GM18519 (cell line): Measurements from ENCODE around the gene EXOC4.
"Not testable (repeated sequence)": the region's sequence is repeated elsewhere in the genome, so short reads cannot be mapped to it uniquely, and the experiment has no call there.

Source experiments
- ATAC-seq: cut with Tn5 transposase; IDR thresholded peaks from one replicate; pipeline ENCODE4 v1.9.1; 2021; ENCODE audit warnings: mild to moderate bottlenecking, moderate library complexity; ENCODE audit not compliant: unreplicated experiment, low FRiP score

EXOC4 gene

DNA sequence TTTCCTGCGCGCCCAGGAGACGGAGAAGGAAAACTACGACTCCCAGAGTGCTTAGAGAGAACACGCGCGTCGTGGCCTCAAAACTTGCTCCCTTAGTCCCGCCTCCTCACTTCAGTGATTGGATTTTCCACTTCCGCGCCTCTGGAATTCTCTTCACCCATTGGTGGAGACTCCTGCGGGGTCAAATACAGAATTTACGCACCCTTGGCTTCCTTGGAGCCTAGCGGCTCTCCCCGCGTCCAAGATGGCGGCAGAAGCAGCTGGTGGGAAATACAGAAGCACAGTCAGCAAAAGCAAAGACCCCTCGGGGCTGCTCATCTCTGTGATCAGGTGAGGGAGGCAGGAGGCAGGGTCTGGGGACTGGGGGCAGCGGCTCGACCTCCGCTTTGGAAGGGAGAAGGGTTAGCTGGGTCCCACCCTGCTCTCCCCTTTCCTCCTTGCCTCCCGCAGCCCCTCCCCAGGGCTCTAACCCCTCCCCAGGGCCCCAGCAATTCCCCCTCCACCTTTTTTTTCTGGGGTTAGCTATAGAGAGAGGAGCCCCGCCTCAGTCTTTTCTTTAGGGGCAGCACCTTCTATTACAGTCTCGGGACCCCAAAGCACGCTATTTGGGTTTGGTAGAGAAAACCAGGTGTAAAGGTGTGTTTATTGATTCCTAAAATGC is at the start of gene EXOC4:
TSS of gene EXOC4 (plus strand) at position 221 of the 661 bp plus-strand sequence.
- peak; percentile 92 for ATAC-seq

DNA sequence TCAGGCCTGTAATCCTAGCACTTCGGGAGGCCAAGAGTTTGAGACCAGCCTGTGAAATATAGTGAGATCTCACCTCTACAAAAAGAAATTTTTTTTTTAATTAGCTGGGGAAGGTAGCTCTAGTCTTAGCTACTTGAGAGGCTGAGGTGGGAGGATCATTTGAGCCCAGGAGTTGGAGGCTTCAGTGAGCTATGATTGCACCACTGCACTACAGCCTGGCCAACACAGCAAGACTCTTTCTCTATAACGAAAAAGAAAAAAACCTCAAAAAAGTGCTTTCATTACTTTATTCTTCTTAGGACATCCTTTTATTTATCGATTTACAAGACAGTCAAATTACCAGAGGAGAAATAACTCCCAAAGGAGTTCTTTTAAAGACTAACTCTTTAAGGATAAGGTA is 49.4 kb upstream of the EXOC4 start:
- ATAC-seq = no peak

GRCh38 chr7:133207687-133208086 is 45.2 kb upstream of the EXOC4 start:
- ATAC-seq = no peak

GRCh38 chr7:133210817-133211216 is 42.1 kb upstream of the EXOC4 start:
- ATAC-seq = not testable (repeated sequence)

- not testable (repeated sequence) for ATAC-seq
Measured at GRCh38 chr7:133213772-133214171, 39.1 kb upstream of the EXOC4 start.

DNA sequence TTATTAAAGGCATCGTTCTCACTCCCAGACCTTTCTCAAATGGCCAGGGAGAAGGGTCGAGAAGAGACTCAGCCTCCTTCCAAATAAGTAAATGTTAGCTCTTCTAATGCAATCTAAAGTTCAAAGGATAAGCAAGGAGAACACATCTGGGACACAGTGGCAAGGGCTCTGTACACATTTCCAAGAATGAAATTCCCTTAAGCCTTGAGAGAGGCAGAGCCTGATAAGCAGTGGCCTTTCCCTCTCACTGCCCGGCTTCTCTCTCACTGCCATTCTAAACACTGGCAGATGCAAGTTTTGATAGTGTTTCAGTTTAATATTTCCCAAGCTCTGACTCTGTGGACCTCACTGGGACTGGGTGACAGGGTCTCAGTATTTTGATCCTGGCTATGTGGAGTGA is 35.1 kb upstream of the EXOC4 start:
- ATAC-seq = no peak

GRCh38 chr7:133230591-133231194 is 22.2 kb upstream of the EXOC4 start:
- peak; percentile 44 for ATAC-seq

GRCh38 chr7:133233142-133233541 is 19.7 kb upstream of the EXOC4 start:
- ATAC-seq = no peak

- no peak for ATAC-seq
Measured at GRCh38 chr7:133234961-133235875, 17.7 kb upstream of the EXOC4 start.

GRCh38 chr7:133237545-133237944 is 15.3 kb upstream of the EXOC4 start:
- ATAC-seq = no peak

DNA sequence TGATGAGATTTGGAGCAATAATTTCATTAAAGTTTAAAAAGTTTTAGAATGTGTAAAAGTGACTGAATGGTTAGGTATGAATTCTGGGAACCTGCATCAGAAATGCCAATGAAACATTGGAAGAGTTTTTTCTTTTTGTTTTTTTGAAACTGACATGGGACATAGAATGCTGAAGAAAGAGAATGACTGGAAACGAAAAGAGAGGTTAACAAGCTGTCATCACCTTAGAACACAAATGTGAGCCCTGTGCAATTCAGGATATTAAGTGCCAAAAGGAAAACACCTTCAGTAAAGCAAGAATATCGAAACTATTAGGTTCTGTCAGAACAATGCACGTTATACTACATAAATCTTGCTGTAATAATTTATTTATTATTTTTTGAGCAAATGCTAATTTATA is 12.6 kb upstream of the EXOC4 start:
- ATAC-seq = no peak

DNA sequence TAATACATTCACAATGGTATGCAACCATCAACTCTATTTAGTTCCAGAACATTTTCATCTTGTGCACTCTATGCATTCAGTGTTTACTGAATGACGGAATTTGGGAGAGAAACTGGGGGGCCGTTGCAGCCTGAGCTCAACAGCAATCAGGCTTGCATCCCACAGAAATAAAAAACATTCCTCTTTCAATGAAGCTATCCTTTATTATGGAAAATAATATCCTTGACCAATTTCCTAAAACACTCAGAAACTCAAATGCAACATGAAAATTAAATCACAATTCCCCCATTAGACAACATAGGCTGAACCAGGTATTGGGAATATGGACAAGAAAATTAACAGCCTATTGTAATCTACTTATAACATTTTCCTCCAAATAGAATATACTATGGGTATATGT is 6.3 kb upstream of the EXOC4 start:
- ATAC-seq = no peak

DNA sequence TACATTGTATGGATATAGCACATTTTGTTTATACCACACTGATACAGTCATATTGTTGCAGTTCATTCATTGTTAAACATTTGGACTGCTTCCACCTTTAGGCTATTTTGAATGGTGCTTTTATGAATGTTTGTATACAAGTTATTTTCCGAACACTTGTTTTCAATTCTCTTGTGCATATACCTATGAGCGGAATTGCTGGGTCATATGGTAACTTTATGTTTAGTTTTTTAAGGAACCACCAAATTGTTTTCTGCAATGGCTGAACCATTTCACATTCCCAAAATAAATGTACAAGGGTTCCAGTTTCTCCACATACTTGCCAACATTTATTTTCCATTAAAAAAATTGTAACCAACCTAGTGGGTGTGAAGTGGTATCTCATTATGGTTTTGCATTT is 4.0 kb upstream of the EXOC4 start:
- ATAC-seq = no peak

DNA sequence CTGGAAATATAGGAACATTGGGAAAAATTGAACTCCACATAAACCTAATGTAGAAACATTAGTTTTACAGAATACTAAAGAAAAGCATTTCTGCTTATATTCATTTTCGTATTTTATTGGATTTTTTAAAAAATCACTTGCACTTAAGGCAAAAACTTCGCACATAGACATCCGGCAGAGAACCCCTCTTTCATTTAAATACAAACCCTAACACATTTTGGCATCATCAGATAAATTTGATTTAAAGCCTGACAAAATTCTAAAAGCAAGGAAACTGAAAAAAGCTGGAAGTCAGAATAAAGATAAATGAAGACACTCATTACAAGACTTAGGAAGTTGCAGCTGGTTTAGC is 396 bp upstream of the EXOC4 start:
- no peak for ATAC-seq

DNA sequence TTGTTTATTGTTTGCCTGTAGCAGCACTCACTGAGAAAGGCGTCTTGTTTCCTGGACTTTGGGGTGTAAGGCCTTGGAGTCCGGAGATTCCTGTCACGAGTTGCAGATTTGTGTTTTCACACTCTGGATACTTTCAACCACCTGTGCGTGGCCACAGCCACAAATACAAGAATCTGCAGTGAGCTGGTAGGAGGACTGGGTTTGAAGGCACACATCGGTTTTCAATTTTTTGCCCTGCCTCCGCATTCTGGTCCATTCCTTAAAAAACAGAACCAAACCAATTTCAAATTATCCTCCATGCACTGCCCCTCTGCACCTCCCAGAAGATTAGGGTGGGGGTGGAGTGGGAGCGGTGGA is 619 bp downstream of the EXOC4 start:
- ATAC-seq = no peak

DNA sequence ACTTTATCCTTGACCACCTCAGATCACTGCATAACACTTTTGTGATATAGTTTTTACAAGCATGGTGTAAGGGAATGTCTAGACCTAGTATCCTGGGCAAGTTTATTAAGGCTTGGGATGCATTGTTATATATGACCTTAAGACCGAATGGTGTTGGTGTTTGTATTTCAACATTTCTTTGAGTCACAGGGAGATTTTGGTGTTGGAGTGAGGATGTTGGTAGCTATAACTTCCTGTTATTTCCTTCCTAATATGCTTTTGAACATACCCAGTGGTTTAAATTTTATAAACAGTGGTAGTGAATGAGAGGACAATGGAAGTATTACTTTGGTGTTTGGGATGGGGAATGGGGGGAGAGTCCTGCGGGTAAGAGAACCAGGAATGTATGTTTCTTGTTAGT is 2.6 kb downstream of the EXOC4 start:
- ATAC-seq = no peak

DNA sequence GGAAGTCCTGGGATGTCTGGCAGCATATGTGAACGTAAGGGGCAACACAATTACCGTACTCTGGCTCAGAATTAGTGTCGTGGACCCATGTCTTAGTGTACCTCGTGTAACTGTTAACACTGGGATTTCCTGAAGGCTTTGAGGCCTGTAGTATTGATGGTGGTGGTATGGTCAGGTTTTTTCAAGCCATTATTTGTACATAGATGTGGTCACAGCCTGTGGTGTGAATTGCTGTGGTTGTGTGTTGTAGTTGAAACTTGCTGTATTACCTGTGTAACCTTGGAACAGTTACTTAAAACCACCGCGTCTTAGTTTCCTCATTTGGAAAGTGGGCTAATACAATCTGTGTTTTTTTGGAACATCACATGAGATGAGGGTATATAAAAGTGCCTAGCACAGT is 5.3 kb downstream of the EXOC4 start:
- ATAC-seq = no peak

GRCh38 chr7:133265821-133266220 is 12.9 kb downstream of the EXOC4 start:
- no peak for ATAC-seq

DNA sequence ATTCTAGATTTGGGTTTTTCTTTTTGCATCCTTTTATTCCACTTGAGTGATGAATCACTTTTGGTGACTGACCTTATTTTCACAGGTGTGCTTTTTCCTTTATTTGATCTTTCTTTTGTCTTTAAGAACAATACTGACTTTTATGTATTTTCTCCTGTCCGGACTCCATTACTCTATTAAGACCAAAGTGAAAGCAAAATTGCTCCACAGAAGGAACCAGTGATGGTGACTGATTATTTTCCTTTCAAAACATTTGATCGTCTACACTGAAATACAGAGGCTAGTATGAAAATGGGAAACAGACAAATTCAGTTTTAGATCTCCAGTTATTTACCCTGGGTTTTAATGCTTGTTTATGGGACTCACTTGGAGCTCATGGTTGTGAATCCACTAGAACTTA is 15.5 kb downstream of the EXOC4 start:
- no peak for ATAC-seq

GRCh38 chr7:133272336-133272735 is 19.5 kb downstream of the EXOC4 start:
- no peak for ATAC-seq

- no peak for ATAC-seq
Measured at GRCh38 chr7:133273227-133273626, 20.3 kb downstream of the EXOC4 start.

DNA sequence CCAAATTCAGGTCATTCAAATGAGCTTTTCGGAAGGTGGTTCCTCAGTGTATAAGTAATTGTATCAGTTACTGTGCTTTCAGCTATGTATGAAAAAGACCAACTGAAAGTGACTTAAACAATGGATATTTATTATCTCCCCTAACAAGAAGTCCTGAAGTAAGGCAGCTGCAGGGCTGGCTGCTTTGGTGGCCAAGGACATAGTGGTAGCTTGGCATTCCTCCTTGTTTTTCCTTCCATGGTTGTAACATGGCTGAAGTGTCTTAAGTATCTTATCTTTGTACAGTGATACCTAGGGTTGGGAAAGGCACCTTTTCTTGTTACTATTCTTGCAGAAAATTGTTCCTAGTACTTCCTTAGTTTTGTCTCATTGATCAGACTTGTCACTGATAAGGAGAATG is 21.4 kb downstream of the EXOC4 start:
- no peak for ATAC-seq
